Measurements from ENCODE around the gene RPS25. TPM values are rescaled to one million over a fixed set of nuclear protein-coding genes. Genes with fewer than 3 reads are reported as not detected.

RPS25 gene
- total and polyA plus RNA-seq, 2 experiments from 2014 or later = 1,103 to 1,239 TPM

GRCh38 chr11:119000906-119001305 lies 17.2 kb downstream of the RPS25 start:
- WGBS, 2 experiments (ENCODE audit: low coverage in 1 of 2, low lambda C conversion rate in 2 of 2, missing lambda C conversion rate in 2 of 2) = 0% methylated on average over 1 of the region's 1 CpG
- H3F3A ChIP-seq (ENCODE audit: insufficient read depth) = peaks cover 34% of the 10 kb centered on the region
- no peaks in the 10 kb centered on the region for H4K20me1 ChIP-seq (ENCODE audit: insufficient read depth)
- H3K9me3 ChIP-seq (ENCODE audit: low read depth) = no peaks in the 10 kb centered on the region
- H3K4me2 ChIP-seq (ENCODE audit: unreplicated experiment) = peak overlapping the region; percentile 39
- H3K79me2 ChIP-seq (ENCODE audit: insufficient read depth) = peaks cover 81% of the 10 kb centered on the region
- peak overlapping the region; percentile 36 for H3K9ac ChIP-seq
- no peaks in the 10 kb centered on the region for H3K27me3 ChIP-seq (replicated peaks; ENCODE audit: insufficient read depth)
- TF ChIP-seq EZH2phosphoT487 (IDR thresholded peaks at IDR 0.05; ENCODE audit: insufficient read depth, low read depth) (no peak), EZH2 (IDR thresholded peaks at IDR 0.05; ENCODE audit: insufficient read depth, poor library complexity, severe bottlenecking) (no peak)
- peaks cover 25% of the 10 kb centered on the region for H3K36me3 ChIP-seq (ENCODE audit: low read depth)
- peak; percentile 77 for DNase-seq
- H3K4me3 ChIP-seq = no peak overlapping the region
- H2AFZ ChIP-seq = no peak overlapping the region
- in situ Hi-C loops (cut with MboI) = no loop called here
- no peaks in the 10 kb centered on the region for H3K9me2 ChIP-seq (ENCODE audit: insufficient read depth)
- H3K4me1 ChIP-seq (ENCODE audit: insufficient read depth) = peaks cover 26% of the 10 kb centered on the region
- peak overlapping the region; percentile 75 for H3K27ac ChIP-seq

- Histone ChIP-seq H3K4me2 (ENCODE audit: unreplicated experiment) (peak overlapping the region; percentile 99), H3K4me1 (ENCODE audit: insufficient read depth) (peaks cover 26% of the 10 kb centered on the region), H3K79me2 (ENCODE audit: insufficient read depth) (peaks cover 69% of the 10 kb centered on the region), H3K9me2 (ENCODE audit: insufficient read depth) (no peaks in the 10 kb centered on the region), H3K9me3 (ENCODE audit: low read depth) (no peaks in the 10 kb centered on the region), H3K36me3 (ENCODE audit: low read depth) (peaks cover 23% of the 10 kb centered on the region), H3K4me3 (peak overlapping the region; percentile 90), H3K9ac (peak overlapping the region; percentile 82), H4K20me1 (ENCODE audit: insufficient read depth) (no peaks in the 10 kb centered on the region), H3F3A (ENCODE audit: insufficient read depth) (peaks cover 34% of the 10 kb centered on the region), H3K27me3 (replicated peaks; ENCODE audit: insufficient read depth) (no peaks in the 10 kb centered on the region), H2AFZ (peak overlapping the region; percentile 99), H3K27ac (peak overlapping the region; percentile 75)
- no peak for TF ChIP-seq EZH2phosphoT487 (IDR thresholded peaks at IDR 0.05; ENCODE audit: insufficient read depth, low read depth)
- no peak for TF ChIP-seq EZH2 (IDR thresholded peaks at IDR 0.05; ENCODE audit: insufficient read depth, poor library complexity, severe bottlenecking)
- in situ Hi-C loops (cut with MboI) = no loop called here
- WGBS, 2 experiments (ENCODE audit: low coverage in 1 of 2, low lambda C conversion rate in 2 of 2, missing lambda C conversion rate in 2 of 2) = 34% methylated on average over 6 of the region's 6 CpGs
- DNase-seq = peak; percentile 80
Measured at GRCh38 chr11:118998822-118999221, 19.3 kb downstream of the RPS25 start.

- H3K27ac ChIP-seq = peak overlapping the region; percentile 75
- H4K20me1 ChIP-seq (ENCODE audit: insufficient read depth) = no peaks in the 10 kb centered on the region
- no peaks in the 10 kb centered on the region for H3K9me3 ChIP-seq (ENCODE audit: low read depth)
- DNase-seq = peak; percentile 36
- in situ Hi-C loops (cut with MboI) = no loop called here
- no peaks in the 10 kb centered on the region for H3K9me2 ChIP-seq (ENCODE audit: insufficient read depth)
- H2AFZ ChIP-seq = peak overlapping the region; percentile 99
- TF ChIP-seq EZH2 (IDR thresholded peaks at IDR 0.05; ENCODE audit: insufficient read depth, poor library complexity, severe bottlenecking) (no peak), EZH2phosphoT487 (IDR thresholded peaks at IDR 0.05; ENCODE audit: insufficient read depth, low read depth) (no peak)
- H3K4me2 ChIP-seq (ENCODE audit: unreplicated experiment) = peak overlapping the region; percentile 99
- peak overlapping the region; percentile 90 for H3K4me3 ChIP-seq
- H3K9ac ChIP-seq = peak overlapping the region; percentile 82
- WGBS, 2 experiments (ENCODE audit: low coverage in 1 of 2, low lambda C conversion rate in 2 of 2, missing lambda C conversion rate in 2 of 2) = 2% methylated on average over 18 to 19 of the region's 19 CpGs
- H3K4me1 ChIP-seq (ENCODE audit: insufficient read depth) = peaks cover 26% of the 10 kb centered on the region
- peaks cover 20% of the 10 kb centered on the region for H3K36me3 ChIP-seq (ENCODE audit: low read depth)
- H3K27me3 ChIP-seq (replicated peaks; ENCODE audit: insufficient read depth) = no peaks in the 10 kb centered on the region
- H3F3A ChIP-seq (ENCODE audit: insufficient read depth) = peaks cover 34% of the 10 kb centered on the region
- H3K79me2 ChIP-seq (ENCODE audit: insufficient read depth) = peaks cover 64% of the 10 kb centered on the region
Measured at GRCh38 chr11:118998388-118998717, 19.8 kb downstream of the RPS25 start.

DNA sequence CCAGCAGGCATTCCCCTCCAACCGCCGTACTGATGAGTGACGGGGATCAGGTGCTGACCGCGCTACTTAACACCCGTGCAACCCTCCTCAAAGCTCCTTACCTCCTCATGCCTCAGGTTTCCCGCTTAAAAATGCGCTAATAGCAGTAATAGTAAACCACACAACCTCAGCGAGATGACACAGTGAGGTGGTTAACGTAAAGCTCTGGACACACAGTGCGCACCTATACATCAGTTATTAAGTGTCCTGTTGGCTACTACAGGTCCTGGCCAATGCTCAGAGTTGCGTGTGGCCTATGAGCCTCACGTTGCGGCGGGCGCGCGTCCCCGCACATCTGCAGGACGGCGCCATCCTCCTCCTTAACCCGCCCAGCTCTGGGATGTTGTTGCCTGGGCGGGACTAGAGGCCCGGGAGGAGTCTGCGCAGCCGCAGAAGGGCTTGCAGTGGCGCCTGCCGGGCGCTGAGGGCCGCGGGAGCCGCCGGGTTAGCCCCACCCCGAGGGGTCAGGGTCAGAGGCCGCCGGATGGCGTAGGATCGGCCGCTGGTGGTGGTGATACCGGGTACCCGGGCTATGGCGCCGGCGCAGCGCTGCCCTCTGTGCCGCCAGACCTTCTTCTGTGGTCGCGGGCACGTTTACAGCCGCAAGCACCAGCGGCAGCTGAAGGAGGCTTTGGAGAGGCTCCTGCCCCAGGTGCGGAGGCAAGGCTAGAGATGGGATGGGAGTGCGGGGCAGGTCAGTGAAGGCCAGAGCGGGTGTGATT lies 20.3 kb downstream of the RPS25 start, which contains the start of gene CENATAC:
Gene CENATAC, plus strand, starts transcription at position 512 of the 761 bp plus-strand sequence. Its CDS starts 60 bp downstream, at position 572.
- 1% methylated on average over 46 to 54 of the region's 54 CpGs for WGBS, 2 experiments (ENCODE audit: low coverage in 1 of 2, low lambda C conversion rate in 2 of 2, missing lambda C conversion rate in 2 of 2)
- Histone ChIP-seq H3K9me3 (ENCODE audit: low read depth) (no peaks in the 10 kb centered on the region), H3K27ac (peak within 1 kb of the TSS; percentile 75), H3F3A (ENCODE audit: insufficient read depth) (peaks cover 34% of the 10 kb centered on the region), H3K4me1 (ENCODE audit: insufficient read depth) (peaks cover 26% of the 10 kb centered on the region), H3K27me3 (replicated peaks; ENCODE audit: insufficient read depth) (no peaks in the 10 kb centered on the region), H3K9ac (peak within 1 kb of the TSS; percentile 82), H2AFZ (peak within 1 kb of the TSS; percentile 99), H3K4me3 (peak within 1 kb of the TSS; percentile 90), H3K9me2 (ENCODE audit: insufficient read depth) (no peaks in the 10 kb centered on the region), H3K4me2 (ENCODE audit: unreplicated experiment) (peak within 1 kb of the TSS; percentile 99), H4K20me1 (ENCODE audit: insufficient read depth) (no peaks in the 10 kb centered on the region), H3K79me2 (ENCODE audit: insufficient read depth) (peaks cover 61% of the 10 kb centered on the region), H3K36me3 (ENCODE audit: low read depth) (peaks cover 20% of the 10 kb centered on the region)
- TF ChIP-seq EZH2 (IDR thresholded peaks at IDR 0.05; ENCODE audit: insufficient read depth, poor library complexity, severe bottlenecking) (no peak), EZH2phosphoT487 (IDR thresholded peaks at IDR 0.05; ENCODE audit: insufficient read depth, low read depth) (no peak)
- DNase-seq = peak; percentile 96
- in situ Hi-C loops (cut with MboI) = no loop called here

Measured in GM23248 (cell line).